Measurements from ENCODE around the gene FGFR2. TPM values are rescaled to one million over a fixed set of nuclear protein-coding genes. Genes with fewer than 3 reads are reported as not detected.

The FGFR2 gene
- total and polyA plus RNA-seq, 2 of the 4 experiments (the other 2 are of a cell fraction) = not detected

DNA sequence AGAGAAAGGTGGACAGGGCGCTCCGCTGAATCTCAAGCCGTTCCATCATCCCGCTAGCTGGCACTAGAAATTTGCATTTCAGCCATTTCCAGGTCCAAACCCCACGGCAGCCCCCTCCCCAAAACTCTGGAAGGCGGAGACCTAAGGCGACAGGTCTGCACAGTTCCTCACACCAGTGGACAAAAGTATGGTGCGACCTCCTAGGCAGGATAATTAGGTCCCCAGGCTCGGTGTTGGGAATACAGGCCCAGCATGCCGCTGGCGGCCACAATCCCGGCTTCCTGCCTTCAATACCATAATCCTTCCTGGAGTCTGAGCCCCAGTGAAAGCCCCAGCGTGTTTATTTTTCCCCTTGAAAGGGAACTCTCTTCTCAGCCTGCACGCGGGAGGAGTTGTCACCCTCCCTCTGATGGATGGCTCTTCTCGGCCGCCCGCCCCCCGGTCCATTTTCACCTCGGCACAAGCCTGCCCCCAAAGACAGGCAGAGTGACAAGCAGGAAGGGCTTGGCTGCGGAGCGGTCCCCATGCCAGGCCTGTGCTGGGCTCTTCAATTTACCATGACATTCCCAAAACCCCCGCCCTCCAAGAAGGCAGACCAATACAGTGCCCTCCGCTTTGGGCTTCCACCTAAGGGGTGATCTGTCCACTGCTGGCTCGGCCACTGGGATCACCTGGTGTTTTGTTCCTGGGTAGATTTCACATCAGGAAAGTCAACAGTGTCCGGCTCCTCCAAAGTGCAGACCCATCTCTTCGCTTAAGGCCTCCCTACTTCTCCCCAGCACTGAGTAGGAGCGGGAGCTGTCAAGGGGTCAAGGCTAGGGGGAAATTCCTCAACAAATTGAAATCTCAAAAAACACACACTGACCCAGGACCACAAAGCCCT is 2.2 kb downstream of the FGFR2 start:
- Histone ChIP-seq H3K18ac (ENCODE audit: low read depth, low read length) (no peak overlapping the region), H2AK5ac (ENCODE audit: low read depth, low read length) (no peak overlapping the region), H2BK120ac (ENCODE audit: low read depth, low read length) (no peak overlapping the region), H3K23ac (ENCODE audit: low read depth, low read length) (no peak overlapping the region), H2BK15ac (ENCODE audit: low read depth, low read length) (no peak overlapping the region), H4K8ac (ENCODE audit: low read depth in 2 of 2, low read length in 2 of 2) (no peak overlapping the region), H3K4me3 (ENCODE audit: insufficient read depth, low read depth, low read length) (no peak overlapping the region), H3K9me1 (ENCODE audit: insufficient read depth, low read length) (no peaks in the 10 kb centered on the region), H2AFZ (replicated peaks; ENCODE audit: low read length, poor library complexity) (no peak overlapping the region), H3K4me2 (ENCODE audit: low read depth, low read length) (no peak overlapping the region), H3K27ac (ENCODE audit: insufficient read depth, low read length) (no peak overlapping the region), H3K9me3 (ENCODE audit: control insufficient read depth, insufficient read depth, low read length) (0 out of 2 replicates have a peak, but pooled peaks cover 3% of the 10 kb centered on the region), H4K20me1 (ENCODE audit: insufficient read depth, low read length) (no peaks in the 10 kb centered on the region), H2AK9ac (replicated peaks; ENCODE audit: low read depth, low read length, poor library complexity) (no peak overlapping the region), H3K4ac (ENCODE audit: low read depth, low read length) (no peak overlapping the region), H3K79me1 (ENCODE audit: low read depth in 1 of 2, low read length in 2 of 2) (no peaks in the 10 kb centered on the region), H3K27me3 (ENCODE audit: control insufficient read depth, insufficient read depth, low read length) (peaks cover 18% of the 10 kb centered on the region), H4K91ac (ENCODE audit: insufficient read depth, low read depth, low read length) (no peak overlapping the region), H3K14ac (replicated peaks; ENCODE audit: low read depth, low read length) (no peak overlapping the region), H3K9ac (ENCODE audit: low read depth, low read length) (no peak overlapping the region), H4K5ac (ENCODE audit: low read depth, low read length) (no peak overlapping the region), H2BK5ac (ENCODE audit: low read depth, low read length, poor library complexity, severe bottlenecking) (no peak overlapping the region), H3K56ac (ENCODE audit: extremely low read depth, insufficient read depth, low read length) (no peak overlapping the region), H2BK20ac (ENCODE audit: low read depth, low read length) (no peak overlapping the region), H3K4me1 (ENCODE audit: control insufficient read depth, insufficient read depth, low read length) (no peaks in the 10 kb centered on the region), H3K36me3 (ENCODE audit: control insufficient read depth, insufficient read depth, low read length) (no peaks in the 10 kb centered on the region)
- 7% methylated on average over 7 of the region's 28 CpGs; no CpG with 5 or more reads in 1 of the 2 experiments for WGBS, 2 experiments (ENCODE audit: extremely low coverage in 2 of 2, insufficient read length in 1 of 2)
- POLR2A ChIA-PET (ENCODE audit: unreplicated experiment) = no interaction called here
- intact Hi-C loops (cut with micrococcal nuclease) (no loop called here), in situ Hi-C loops (cut with MboI; ENCODE audit: low sequenced_read_pairs) (no loop called here), dilution Hi-C loops (cut with HindIII; ENCODE audit: low sequenced_read_pairs, unreplicated experiment) (no loop called here)
- DNase-seq (no peak), ATAC-seq (ENCODE audit: low read depth) (no peak)
- CTCF ChIA-PET = no interaction called here
- BruUV-seq (replicated peaks) = no TSS peak
- TF ChIP-seq NFE2L2 (IDR thresholded peaks at IDR 0.05; ENCODE audit: low read depth, low read length) = no peak
- TF ChIP-seq RAD21 (IDR thresholded peaks at IDR 0.05; ENCODE audit: low read length) = no peak
- TF ChIP-seq RFX5 (IDR thresholded peaks at IDR 0.05; ENCODE audit: low read depth, low read length) = no peak
- no peak for TF ChIP-seq BHLHE40 (IDR thresholded peaks at IDR 0.05; ENCODE audit: low read depth, low read length)
- TF ChIP-seq RCOR1 (IDR thresholded peaks at IDR 0.05; ENCODE audit: insufficient replicate concordance, low read length) = no peak
- TF ChIP-seq CEBPB (IDR thresholded peaks at IDR 0.05; ENCODE audit: low read depth, low read length) = no peak

All from IMR-90 (cell line).